Panc1 (cell line): ENCODE data around the gene UTP3. TPM values are rescaled to one million over a fixed set of nuclear protein-coding genes. Genes with fewer than 3 reads are reported as not detected.
"Not testable (repeated sequence)": the region's sequence is repeated elsewhere in the genome, so short reads cannot be mapped to it uniquely, and the experiment has no call there.

Experiments
- ATAC-seq: fragments of 200-7000 bp; cut with Tn5 transposase; 2 replicates; pipeline ENCODE4 v1.9.1; 2020; ENCODE audit warnings: mild to moderate bottlenecking, moderate library complexity
- BruUV-seq: library from RNA; stranded (reverse); fragments of 400-500 nt; replicated peaks from 2 replicates; lab custom pipeline; 2021; lab: Mats Ljungman, UMichigan
- CTCF ChIA-PET: fragments of 300-600 bp; sonication (Branson Sonifier 250); formaldehyde crosslinking; loops from one replicate; lab custom pipeline; 2022; ENCODE audit warnings: antibody characterized with exemption; lab: Charles Lee
- POLR2A ChIA-PET: fragments of 300-600 bp; sonication (Branson Sonifier 250); formaldehyde crosslinking; loops from one replicate; lab custom pipeline; 2022; ENCODE audit warnings: antibody characterized with exemption; lab: Charles Lee
- DNase-seq: peaks from one replicate; pipeline ENCODE4 v3.0.0-alpha.2; 2010; ENCODE audit warnings: low read depth, low spot score
- H3K27ac ChIP-seq: 2 replicates; pipeline ENCODE4 v1.5.1; 2011; ENCODE audit warnings: mild to moderate bottlenecking, low read length, inconsistent platforms
- H3K27me3 ChIP-seq: fragments of 200-500 bp; sonication (Bioruptor generic); 2 replicates; pipeline ENCODE4 v1.6.0; 2014; ENCODE audit warnings: low read length, inconsistent platforms; ENCODE audit not compliant: control insufficient read depth, insufficient read depth
- H3K36me3 ChIP-seq: fragments of 200-500 bp; sonication (Bioruptor generic); 2 replicates; pipeline ENCODE4 v1.5.1; 2014; ENCODE audit warnings: inconsistent platforms, mild to moderate bottlenecking, low read length, moderate library complexity; ENCODE audit not compliant: control insufficient read depth, insufficient read depth
- H3K4me1 ChIP-seq: 2 replicates; pipeline ENCODE4 v1.5.1; 2011; ENCODE audit warnings: inconsistent platforms, mild to moderate bottlenecking, low read length, moderate library complexity; ENCODE audit not compliant: control insufficient read depth, insufficient read depth
- H3K4me3 ChIP-seq, 2 experiments: 2 replicates each; pipeline ENCODE4 v1.5.1; 2011 to 2012; ENCODE audit warnings: low read depth in 2 of 2, low read length in 2 of 2, mild to moderate bottlenecking in 2 of 2, inconsistent platforms in 1 of 2, moderate library complexity in 1 of 2
- H3K9me3 ChIP-seq: fragments of 200-500 bp; sonication (Bioruptor generic); 2 replicates; pipeline ENCODE4 v1.5.1; 2014; ENCODE audit warnings: low read depth, mild to moderate bottlenecking, inconsistent platforms, low read length, moderate library complexity; ENCODE audit not compliant: control insufficient read depth, insufficient read depth
- CTCF ChIP-seq: fragments of 450-650 bp; IDR thresholded peaks from 2 replicates; pipeline ENCODE4 v1.5.1; 2017; ENCODE audit warnings: mild to moderate bottlenecking
- POLR2AphosphoS5 ChIP-seq: IDR thresholded peaks from 2 replicates; pipeline ENCODE4 v1.6.1; 2012; ENCODE audit warnings: mild to moderate bottlenecking, low read depth, low read length, moderate library complexity
- REST ChIP-seq, 2 experiments: IDR thresholded peaks; 2 replicates each; pipeline ENCODE4 v1.6.1; 2011 to 2012; ENCODE audit warnings: low read depth in 2 of 2, control low read depth in 1 of 2, low read length in 1 of 2, mild to moderate bottlenecking in 1 of 2, moderate library complexity in 1 of 2; ENCODE audit not compliant: insufficient read depth in 1 of 2
- SIN3A ChIP-seq: IDR thresholded peaks from 2 replicates; pipeline ENCODE4 v1.6.1; 2012; ENCODE audit warnings: low read depth, mild to moderate bottlenecking, low read length, moderate library complexity, borderline replicate concordance; ENCODE audit not compliant: insufficient read depth
- TCF7L2 ChIP-seq: IDR thresholded peaks from 2 replicates; pipeline ENCODE4 v1.6.1; 2011; ENCODE audit warnings: mild to moderate bottlenecking, low read depth, low read length, inconsistent platforms
- in situ Hi-C: cut with HindIII; loops from 2 replicates; pipeline ENCODE4 v1.10.0; 2016; ENCODE audit warnings: low sequenced_read_pairs, low pct_unique_long_range_greater_than_20kb
- intact Hi-C: fragments of 100-400 bp; cut with micrococcal nuclease; formaldehyde crosslinking; loops from one replicate; pipeline ENCODE4 v1.10.0; 2022; ENCODE audit not compliant: unreplicated experiment
- total RNA-seq: library from RNA; stranded (reverse); gene quantifications from one replicate; pipeline ENCODE4 v1.2.1, GENCODE V29; 2021; ENCODE audit not compliant: unreplicated experiment

Gene UTP3
- total RNA-seq, 1 experiment from 2014 or later = 20.6 TPM

- Histone ChIP-seq H3K9me3 (no peaks in the 10 kb centered on the region), H3K4me1 (no peaks in the 10 kb centered on the region; the same call in none of the 2 replicates), H3K4me3 (no peak overlapping the region), H3K27ac (no peak overlapping the region), H3K27me3 (no peaks in the 10 kb centered on the region), H3K36me3 (no peaks in the 10 kb centered on the region)
- intact Hi-C loops = no loop called here
- in situ Hi-C loops = no loop called here
- DNase-seq = no peak
- no TSS peak for BruUV-seq
- POLR2A ChIA-PET = no interaction called here
- ATAC-seq = no peak
- CTCF ChIA-PET = interaction anchor here (0.7 kb wide), 1 partner anchor 98 kb away, joined by 3 read pairs; no protein-coding TSS in a partner anchor
- TF ChIP-seq TCF7L2 (no peak), REST (IDR thresholded peaks at IDR 0.05; ENCODE audit: insufficient read depth in 1 of 2, low read depth in 2 of 2, low read length in 1 of 2) (no peak), CTCF (no peak), POLR2AphosphoS5 (no peak), SIN3A (no peak)
These were observed 12.4 kb downstream of the UTP3 start for GRCh38 chr4:70700712-70701111.

- intact Hi-C loops (no loop called here), in situ Hi-C loops (no loop called here)
- Histone ChIP-seq H3K9me3 (no peaks in the 10 kb centered on the region), H3K27ac (no peak overlapping the region), H3K36me3 (no peaks in the 10 kb centered on the region), H3K4me1 (peaks cover under 1% of the 10 kb centered on the region), H3K27me3 (no peaks in the 10 kb centered on the region), H3K4me3 (no peak overlapping the region)
- no peak for ATAC-seq
- no peak for DNase-seq
- ChIA-PET CTCF (interaction anchor here (0.7 kb wide), 1 partner anchor 98 kb away, joined by 3 read pairs; no protein-coding TSS in a partner anchor), POLR2A (no interaction called here)
- no TSS peak for BruUV-seq
- no peak for TF ChIP-seq SIN3A
- no peak for TF ChIP-seq CTCF
- TF ChIP-seq POLR2AphosphoS5 = no peak
- TF ChIP-seq TCF7L2 = no peak
- no peak for TF ChIP-seq REST (IDR thresholded peaks at IDR 0.05; ENCODE audit: insufficient read depth in 1 of 2, low read depth in 2 of 2, low read length in 1 of 2)
These were observed 12.9 kb downstream of the UTP3 start for GRCh38 chr4:70701271-70701670.

- H3K27me3 ChIP-seq, intact Hi-C loops, in situ Hi-C loops, POLR2A ChIA-PET, H3K27ac ChIP-seq, BruUV-seq, H3K36me3 ChIP-seq, CTCF ChIA-PET, H3K4me3 ChIP-seq, H3K9me3 ChIP-seq, ATAC-seq, DNase-seq: not testable (repeated sequence)
- H3K4me1 ChIP-seq = peaks cover 11% of the 10 kb centered on the region
These were observed 14.3 kb downstream of the UTP3 start for GRCh38 chr4:70702592-70702991.
